Mesenchymal stem cell (in vitro differentiated cells and primary cell): ENCODE data around the gene STING1.

ENCODE experiments used
- DNase-seq: peaks from one replicate; pipeline ENCODE4 v3.0.0-alpha.2; 2013
- H2AFZ ChIP-seq: one replicate; pipeline ENCODE4 v1.6.1; 2013; ENCODE audit warnings: low read depth, mild to moderate bottlenecking, control low read depth, inconsistent platforms, low read length, moderate library complexity
- H2AK5ac ChIP-seq: 2 replicates; pipeline ENCODE4 v1.6.1; 2013; ENCODE audit warnings: low read length, moderate library complexity, mild to moderate bottlenecking, inconsistent platforms; ENCODE audit not compliant: severe bottlenecking
- H2BK120ac ChIP-seq: one replicate; pipeline ENCODE4 v1.6.1; 2013; ENCODE audit warnings: low read depth, mild to moderate bottlenecking, inconsistent platforms, low read length, moderate library complexity
- H2BK12ac ChIP-seq, 2 experiments: one replicate each; pipeline ENCODE4 v1.6.1; 2013; ENCODE audit warnings: inconsistent platforms in 2 of 2, low read length in 2 of 2, mild to moderate bottlenecking in 2 of 2, moderate library complexity in 2 of 2, control low read depth in 1 of 2
- H2BK15ac ChIP-seq: one replicate; pipeline ENCODE4 v1.6.1; 2013; ENCODE audit warnings: mild to moderate bottlenecking, low read depth, inconsistent platforms; ENCODE audit not compliant: poor library complexity, severe bottlenecking
- H2BK5ac ChIP-seq: 2 replicates; pipeline ENCODE4 v1.6.1; 2013; ENCODE audit warnings: low read depth, mild to moderate bottlenecking, low read length, control low read depth, inconsistent platforms; ENCODE audit not compliant: poor library complexity, severe bottlenecking
- H3K14ac ChIP-seq, 2 experiments: one replicate each; pipeline ENCODE4 v1.6.1; 2013; ENCODE audit warnings: inconsistent platforms in 2 of 2, low read length in 2 of 2, control low read depth in 1 of 2, mild to moderate bottlenecking in 1 of 2, moderate library complexity in 1 of 2
- H3K18ac ChIP-seq, 2 experiments: one replicate each; pipeline ENCODE4 v1.6.1; 2013; ENCODE audit warnings: inconsistent platforms in 2 of 2, low read length in 2 of 2, control low read depth in 1 of 2, low read depth in 1 of 2, mild to moderate bottlenecking in 1 of 2
- H3K23ac ChIP-seq, 2 experiments: one replicate each; pipeline ENCODE4 v1.6.1; 2013; ENCODE audit warnings: inconsistent platforms in 2 of 2, low read length in 2 of 2, mild to moderate bottlenecking in 2 of 2, moderate library complexity in 2 of 2, control low read depth in 1 of 2
- H3K27ac ChIP-seq: 2 replicates; pipeline ENCODE4 v1.5.1; 2013; ENCODE audit warnings: mild to moderate bottlenecking, moderate library complexity, low read length, control low read depth, inconsistent platforms; ENCODE audit not compliant: poor library complexity, severe bottlenecking
- H3K27me3 ChIP-seq, 2 experiments: 2 replicates each; pipeline versions ENCODE4 v1.6.1 to v1.7.0; 2013; ENCODE audit warnings: low read length in 2 of 2, mild to moderate bottlenecking in 2 of 2, moderate library complexity in 2 of 2, control low read depth in 1 of 2, inconsistent platforms in 1 of 2; ENCODE audit not compliant: control insufficient read depth in 1 of 2, insufficient read depth in 1 of 2
- H3K36me3 ChIP-seq, 2 experiments: 2 replicates each; pipeline versions ENCODE4 v1.6.1 to v1.7.0; 2013; ENCODE audit warnings: low read length in 2 of 2, control low read depth in 1 of 2, inconsistent platforms in 1 of 2, low read depth in 1 of 2, mild to moderate bottlenecking in 1 of 2; ENCODE audit not compliant: insufficient read depth in 2 of 2, control insufficient read depth in 1 of 2
- H3K4ac ChIP-seq, 2 experiments: one replicate each; pipeline ENCODE4 v1.6.1; 2013; ENCODE audit warnings: inconsistent platforms in 2 of 2, low read length in 2 of 2, mild to moderate bottlenecking in 2 of 2, moderate library complexity in 2 of 2, control low read depth in 1 of 2, low read depth in 1 of 2
- H3K4me1 ChIP-seq: 2 replicates; pipeline ENCODE4 v1.6.1; 2013; ENCODE audit warnings: low read depth, low read length, control low read depth; ENCODE audit not compliant: control insufficient read depth, insufficient read depth
- H3K4me2 ChIP-seq: 2 replicates; pipeline ENCODE4 v1.6.1; 2013; ENCODE audit warnings: low read length, mild to moderate bottlenecking, inconsistent platforms; ENCODE audit not compliant: poor library complexity, severe bottlenecking
- H3K4me3 ChIP-seq, 2 experiments: 2 replicates each; pipeline versions ENCODE4 v1.5.1 to v1.7.0; 2013; ENCODE audit warnings: low read length in 2 of 2, mild to moderate bottlenecking in 2 of 2, control low read depth in 1 of 2, low read depth in 1 of 2; ENCODE audit not compliant: insufficient read depth in 1 of 2
- H3K79me1 ChIP-seq: replicated peaks from 2 replicates; pipeline ENCODE4 v1.6.1; 2013; ENCODE audit warnings: mild to moderate bottlenecking, control low read depth, low read length, inconsistent platforms; ENCODE audit not compliant: poor library complexity, severe bottlenecking
- H3K9ac ChIP-seq: 2 replicates; pipeline ENCODE4 v1.7.0; 2013; ENCODE audit warnings: mild to moderate bottlenecking, low read length, moderate library complexity
- H3K9me3 ChIP-seq: 2 replicates; pipeline ENCODE4 v1.7.0; 2013; ENCODE audit warnings: mild to moderate bottlenecking, low read length; ENCODE audit not compliant: control insufficient read depth
- H4K8ac ChIP-seq: one replicate; pipeline ENCODE4 v1.6.1; 2013; ENCODE audit warnings: inconsistent platforms, mild to moderate bottlenecking, low read length, moderate library complexity
- H4K91ac ChIP-seq: one replicate; pipeline ENCODE4 v1.6.1; 2013; ENCODE audit warnings: mild to moderate bottlenecking, low read length, inconsistent platforms
- WGBS: methylation state at CpG from one replicate; pipeline ENCODE4 v1.1.7; 2013; ENCODE audit warnings: mixed read lengths; 5-methylcytosine and 5-hydroxymethylcytosine counted together

STING1 gene

GRCh38 chr5:139524940-139525585 is 42.5 kb upstream of the STING1 start:
- WGBS = 68% methylated on average over 2 of the region's 2 CpGs
- no peaks in the 10 kb centered on the region for H3K36me3 ChIP-seq
- no peak for DNase-seq
- peaks cover 0 to 2% of the 10 kb centered on the region in 2 experiments for H3K27me3 ChIP-seq
- no peak overlapping the region for H3K4me3 ChIP-seq
- H2AFZ ChIP-seq = no peak overlapping the region
- H4K8ac ChIP-seq = no peak overlapping the region
- peaks cover 12% of the 10 kb centered on the region for H3K4me1 ChIP-seq
- H2AK5ac ChIP-seq = peak overlapping the region; percentile 84
- H4K91ac ChIP-seq = no peak overlapping the region
- H2BK120ac ChIP-seq = no peak overlapping the region
- no peak overlapping the region for H3K14ac ChIP-seq
- H3K4ac ChIP-seq = no peak overlapping the region
- peak overlapping the region; percentile 95 for H3K27ac ChIP-seq
- H3K23ac ChIP-seq = no peak overlapping the region
- no peak overlapping the region for H3K18ac ChIP-seq
- no peak overlapping the region for H3K4me2 ChIP-seq
- H3K79me1 ChIP-seq = no peaks in the 10 kb centered on the region
- no peak overlapping the region for H2BK15ac ChIP-seq
- H2BK5ac ChIP-seq = no peak overlapping the region
- no peak overlapping the region for H3K9ac ChIP-seq
- H2BK12ac ChIP-seq = no peak overlapping the region
- H3K9me3 ChIP-seq = no peaks in the 10 kb centered on the region

- H3K9me3 ChIP-seq = no peaks in the 10 kb centered on the region
- H2AFZ ChIP-seq = no peak overlapping the region
Measured at GRCh38 chr5:139524446-139524845, 41.9 kb upstream of the STING1 start.

GRCh38 chr5:139523635-139524445 is 41.3 kb upstream of the STING1 start:
- peak overlapping the region; percentile 93 for H2AK5ac ChIP-seq
- no peak overlapping the region for H2BK15ac ChIP-seq
- H2BK120ac ChIP-seq = no peak overlapping the region
- no peak overlapping the region for H3K4me2 ChIP-seq
- H3K18ac ChIP-seq = no peak overlapping the region
- H2BK12ac ChIP-seq = no peak overlapping the region
- 61% methylated on average over 9 of the region's 10 CpGs for WGBS
- H3K4me1 ChIP-seq = peaks cover 12% of the 10 kb centered on the region
- no peaks in the 10 kb centered on the region for H3K36me3 ChIP-seq
- no peak overlapping the region for H2BK5ac ChIP-seq
- no peak overlapping the region for H3K23ac ChIP-seq
- no peak overlapping the region for H3K9ac ChIP-seq
- H3K4me3 ChIP-seq = no peak overlapping the region
- no peak overlapping the region for H4K8ac ChIP-seq
- no peak for DNase-seq
- no peak overlapping the region for H3K27ac ChIP-seq
- peaks cover 0 to 2% of the 10 kb centered on the region in 2 experiments for H3K27me3 ChIP-seq
- no peak overlapping the region for H2AFZ ChIP-seq
- no peaks in the 10 kb centered on the region for H3K9me3 ChIP-seq
- H3K79me1 ChIP-seq = no peaks in the 10 kb centered on the region
- H3K14ac ChIP-seq = no peak overlapping the region
- no peak overlapping the region for H3K4ac ChIP-seq
- no peak overlapping the region for H4K91ac ChIP-seq

More at GRCh38 chr5:139524446-139524845, 41.9 kb upstream of the STING1 start:
- no peak overlapping the region for H3K27ac ChIP-seq
- no peak overlapping the region for H2BK5ac ChIP-seq
- H3K9ac ChIP-seq = no peak overlapping the region
- H3K4me2 ChIP-seq = no peak overlapping the region
- no peak overlapping the region for H3K23ac ChIP-seq
- no peak overlapping the region for H4K8ac ChIP-seq
- peak overlapping the region; percentile 15 for H2BK120ac ChIP-seq
- H2BK12ac ChIP-seq = no peak overlapping the region
- no peak overlapping the region for H3K4ac ChIP-seq
- 74% methylated on average over 3 of the region's 4 CpGs for WGBS
- no peak for DNase-seq
- no peak overlapping the region for H3K18ac ChIP-seq
- no peaks in the 10 kb centered on the region for H3K36me3 ChIP-seq
- H3K4me1 ChIP-seq = peaks cover 12% of the 10 kb centered on the region
- no peak overlapping the region for H2BK15ac ChIP-seq
- H3K14ac ChIP-seq = no peak overlapping the region
- peak overlapping the region; percentile 95 for H2AK5ac ChIP-seq
- H3K4me3 ChIP-seq = no peak overlapping the region
- H3K79me1 ChIP-seq = no peaks in the 10 kb centered on the region
- H4K91ac ChIP-seq = no peak overlapping the region
- peaks cover 0 to 2% of the 10 kb centered on the region in 2 experiments for H3K27me3 ChIP-seq
